CD14-positive monocyte (primary cell): ENCODE results near the gene TJP1. TPM values are rescaled to one million over a fixed set of nuclear protein-coding genes. Genes with fewer than 3 reads are reported as not detected.

ENCODE experiments used
- DNase-seq, 3 donors: peaks; one replicate each; pipeline ENCODE4 v3.0.0-alpha.2; 2011 to 2022
- H2AFZ ChIP-seq: 2 replicates; pipeline ENCODE4 v1.6.0; 2012; ENCODE audit warnings: mild to moderate bottlenecking, low read depth, low read length, inconsistent platforms; ENCODE audit not compliant: insufficient read depth, poor library complexity, severe bottlenecking
- H3K27ac ChIP-seq, 2 donors: 1 replicate in 1 of 2; 2 replicates in 1 of 2; pipeline ENCODE4 v1.5.1; 2012 to 2013; ENCODE audit warnings: low read length in 2 of 2, control low read depth in 1 of 2, inconsistent platforms in 1 of 2, low read depth in 1 of 2, mild to moderate bottlenecking in 1 of 2
- H3K27me3 ChIP-seq, 2 donors: one replicate each; pipeline versions ENCODE4 v1.6.0 to v1.6.1; 2011 to 2013; ENCODE audit warnings: low read length in 2 of 2; ENCODE audit not compliant: control insufficient read depth in 2 of 2, insufficient read depth in 2 of 2
- H3K36me3 ChIP-seq, 2 donors: replicated peaks in 1 of 2; 1 replicate in 1 of 2; 2 replicates in 1 of 2; pipeline versions ENCODE4 v1.5.1 to v1.6.1; 2012 to 2013; ENCODE audit warnings: low read length in 2 of 2, control low read depth in 1 of 2, inconsistent platforms in 1 of 2, mild to moderate bottlenecking in 1 of 2; ENCODE audit not compliant: insufficient read depth in 2 of 2, control insufficient read depth in 1 of 2
- H3K4me1 ChIP-seq, 2 donors: 1 replicate in 1 of 2; 2 replicates in 1 of 2; pipeline versions ENCODE4 v1.5.1 to v1.6.1; 2012 to 2013; ENCODE audit warnings: low read length in 2 of 2, control low read depth in 1 of 2, inconsistent platforms in 1 of 2, mild to moderate bottlenecking in 1 of 2, moderate library complexity in 1 of 2; ENCODE audit not compliant: insufficient read depth in 2 of 2, control insufficient read depth in 1 of 2
- H3K4me2 ChIP-seq: replicated peaks from 2 replicates; pipeline ENCODE3; 2012; ENCODE audit warnings: low read length, moderate library complexity, mild to moderate bottlenecking; ENCODE audit not compliant: poor library complexity, severe bottlenecking; ENCODE audit errors: extremely low read depth
- H3K4me3 ChIP-seq, 3 experiments: fragments of 200-600 bp in 1 of 3; sonication (generic) in 1 of 3; replicated peaks in 1 of 3; 1 replicate in 2 of 3; 2 replicates in 1 of 3; pipeline ENCODE4 v1.5.1; 2011 to 2013; ENCODE audit warnings: low read length in 3 of 3, mild to moderate bottlenecking in 3 of 3, control low read depth in 2 of 3, low read depth in 2 of 3, inconsistent platforms in 1 of 3, moderate library complexity in 1 of 3
- H3K79me2 ChIP-seq: 2 replicates; pipeline ENCODE4 v1.6.0; 2012; ENCODE audit warnings: mild to moderate bottlenecking, control low read depth, inconsistent platforms, low read length, moderate library complexity; ENCODE audit not compliant: insufficient read depth
- H3K9ac ChIP-seq: 2 replicates; pipeline ENCODE4 v1.6.0; 2017; ENCODE audit warnings: low read length, mild to moderate bottlenecking; ENCODE audit not compliant: insufficient read depth, poor library complexity, severe bottlenecking
- H3K9me3 ChIP-seq, 2 donors: replicated peaks in 1 of 2; 1 replicate in 1 of 2; 2 replicates in 1 of 2; pipeline versions ENCODE4 v1.5.1 to v1.6.1; 2012 to 2013; ENCODE audit warnings: low read length in 2 of 2, control low read depth in 1 of 2; ENCODE audit not compliant: control insufficient read depth in 1 of 2, insufficient read depth in 1 of 2
- H4K20me1 ChIP-seq: 2 replicates; pipeline ENCODE4 v1.6.0; 2012; ENCODE audit warnings: mild to moderate bottlenecking, low read length, control low read depth, moderate library complexity; ENCODE audit not compliant: insufficient read depth
- H3K27ac Mint-ChIP-seq, 7 donors: one replicate each; pipeline ENCODE4 v1.8.0; 2020; ENCODE audit warnings: mild to moderate bottlenecking in 7 of 7, mixed read lengths in 7 of 7, moderate library complexity in 6 of 7, inconsistent platforms in 2 of 7
- H3K27me3 Mint-ChIP-seq, 3 donors: one replicate each; pipeline ENCODE4 v1.8.0; 2021 to 2022; ENCODE audit warnings: low read depth in 3 of 3, mild to moderate bottlenecking in 3 of 3, mixed read lengths in 3 of 3, moderate library complexity in 3 of 3, inconsistent platforms in 1 of 3
- H3K36me3 Mint-ChIP-seq, 2 donors: one replicate each; pipeline ENCODE4 v1.8.0; 2020; ENCODE audit warnings: mixed read lengths in 2 of 2, inconsistent platforms in 1 of 2, mild to moderate bottlenecking in 1 of 2
- H3K4me1 Mint-ChIP-seq: one replicate; pipeline ENCODE4 v1.8.0; 2020; ENCODE audit warnings: mild to moderate bottlenecking, mixed read lengths
- H3K4me3 Mint-ChIP-seq, 2 donors: one replicate each; pipeline ENCODE4 v1.8.0; 2020; ENCODE audit warnings: mild to moderate bottlenecking in 2 of 2, mixed read lengths in 2 of 2, moderate library complexity in 1 of 2
- H3K9me3 Mint-ChIP-seq, 7 donors: one replicate each; pipeline ENCODE4 v1.8.0; 2020 to 2022; ENCODE audit warnings: mixed read lengths in 7 of 7, mild to moderate bottlenecking in 6 of 7, moderate library complexity in 6 of 7, inconsistent platforms in 2 of 7
- CTCF ChIP-seq: fragments of 200-600 bp; IDR thresholded peaks from one replicate; pipeline ENCODE4 v1.8.0; 2022; ENCODE audit warnings: antibody characterized with exemption, mild to moderate bottlenecking
- WGBS: methylation state at CpG from one replicate; pipeline ENCODE4 v1.1.5; 2013; ENCODE audit warnings: missing lambda C conversion rate; ENCODE audit not compliant: insufficient coverage; 5-methylcytosine and 5-hydroxymethylcytosine counted together
- intact Hi-C, 2 donors: fragments of 100-400 bp; cut with micrococcal nuclease; formaldehyde crosslinking; loops; one replicate each; pipeline versions ENCODE4 v1.15.0 to v1.15.1; 2023
- polyA plus RNA-seq, 3 donors: library from polyadenylated mRNA; depleted of rRNA in 1 of 3; unstranded in 2 of 3; stranded (reverse) in 1 of 3; fragments of 300-500 nt in 2 of 3; fragments of >200 nt in 1 of 3; fragmentation: Illumina TruSeq in 2 of 3; gene quantifications; 1 replicate in 2 of 3; 2 replicates in 1 of 3; pipeline ENCODE4 v1.2.3, GENCODE V29; 2012 to 2021

The TJP1 gene
- polyA plus RNA-seq, 3 donors: not detected

DNA sequence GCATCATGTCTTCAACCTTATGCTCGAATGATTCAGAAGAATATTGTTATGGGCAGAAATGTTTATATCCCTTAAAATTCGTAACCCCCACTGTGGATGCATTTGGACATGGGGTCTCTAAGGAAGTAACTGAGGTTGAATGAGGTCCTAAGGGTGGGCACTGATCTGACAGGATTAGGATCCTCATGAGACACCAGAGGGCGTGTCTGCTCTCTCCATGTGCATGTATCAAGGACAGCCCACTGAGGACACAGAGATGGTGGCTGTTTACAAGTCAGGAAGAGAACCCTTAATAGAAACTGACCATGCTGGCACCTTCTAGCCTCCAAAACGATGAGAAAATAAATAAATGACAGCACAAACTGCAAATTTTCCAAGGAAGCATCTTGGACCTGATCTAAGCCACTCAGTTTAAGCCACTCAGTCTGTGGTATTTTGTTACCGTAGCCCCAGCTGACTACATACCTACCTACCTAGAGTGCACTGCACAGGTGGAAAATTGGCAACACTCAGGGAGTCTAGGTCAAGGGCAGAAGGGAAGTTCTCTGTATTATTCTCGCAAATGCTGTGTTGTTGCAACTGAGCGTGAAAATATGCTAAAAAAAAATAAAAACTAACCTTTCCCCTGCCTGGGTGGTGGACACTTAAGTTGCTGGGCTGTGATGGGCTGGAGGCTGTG is 126.6 kb downstream of the TJP1 start:
- H3K27ac Mint-ChIP-seq: no peak overlapping the region
- 69% methylated on average over 2 of the region's 7 CpGs for WGBS
- H3K79me2 ChIP-seq: no peaks in the 10 kb centered on the region
- no peak overlapping the region for H2AFZ ChIP-seq
- no peak for DNase-seq
- no peaks in the 10 kb centered on the region for H3K4me1 ChIP-seq
- H3K4me3 ChIP-seq: no peak overlapping the region
- no peak overlapping the region for H3K4me2 ChIP-seq
- no peak for TF ChIP-seq CTCF
- H3K4me1 Mint-ChIP-seq: no peaks in the 10 kb centered on the region
- no peaks in the 10 kb centered on the region for H3K36me3 Mint-ChIP-seq
- peaks cover 0 to 4% (median 0%) of the 10 kb centered on the region in 3 donors for H3K27me3 Mint-ChIP-seq
- H3K9me3 Mint-ChIP-seq: peaks cover 0 to 7% (median 2%) of the 10 kb centered on the region in 7 donors
- no peaks in the 10 kb centered on the region for H3K36me3 ChIP-seq
- no peak overlapping the region for H3K9ac ChIP-seq
- H4K20me1 ChIP-seq: no peaks in the 10 kb centered on the region
- no peaks in the 10 kb centered on the region for H3K9me3 ChIP-seq
- H3K4me3 Mint-ChIP-seq: no peak overlapping the region
- H3K27me3 ChIP-seq: no peaks in the 10 kb centered on the region
- no peak overlapping the region for H3K27ac ChIP-seq
- intact Hi-C loops: no loop called here

- intact Hi-C loops: no loop called here
- Mint-ChIP-seq H3K9me3 (peaks cover 0 to 12% (median 2%) of the 10 kb centered on the region in 7 donors), H3K27me3 (peaks cover 0 to 5% (median 0%) of the 10 kb centered on the region in 3 donors), H3K27ac (no peak overlapping the region), H3K36me3 (no peaks in the 10 kb centered on the region), H3K4me1 (no peaks in the 10 kb centered on the region), H3K4me3 (no peak overlapping the region)
- no peaks in the 10 kb centered on the region for H3K36me3 ChIP-seq
- DNase-seq: no peak
- no peaks in the 10 kb centered on the region for H3K79me2 ChIP-seq
- no peak overlapping the region for H2AFZ ChIP-seq
- H3K27ac ChIP-seq: no peak overlapping the region
- H3K9ac ChIP-seq: no peak overlapping the region
- H3K4me3 ChIP-seq: no peak overlapping the region
- H3K4me1 ChIP-seq: no peaks in the 10 kb centered on the region
- 90% methylated on average over 2 of the region's 7 CpGs for WGBS
- H3K9me3 ChIP-seq: no peaks in the 10 kb centered on the region
- no peak overlapping the region for H3K4me2 ChIP-seq
- TF ChIP-seq CTCF: no peak
- H4K20me1 ChIP-seq: no peaks in the 10 kb centered on the region
- no peaks in the 10 kb centered on the region for H3K27me3 ChIP-seq
These were observed 129.0 kb downstream of the TJP1 start for GRCh38 chr15:29693225-29693624.
